Middle frontal gyrus (tissue), 1 donor: Measurements from ENCODE around the gene CHGA.

Experiments used
- DNase-seq: peaks from one replicate; pipeline ENCODE4 v3.0.0-alpha.2; 2015; ENCODE audit warnings: low spot score; ENCODE audit errors: extremely low spot score

Gene CHGA

DNA sequence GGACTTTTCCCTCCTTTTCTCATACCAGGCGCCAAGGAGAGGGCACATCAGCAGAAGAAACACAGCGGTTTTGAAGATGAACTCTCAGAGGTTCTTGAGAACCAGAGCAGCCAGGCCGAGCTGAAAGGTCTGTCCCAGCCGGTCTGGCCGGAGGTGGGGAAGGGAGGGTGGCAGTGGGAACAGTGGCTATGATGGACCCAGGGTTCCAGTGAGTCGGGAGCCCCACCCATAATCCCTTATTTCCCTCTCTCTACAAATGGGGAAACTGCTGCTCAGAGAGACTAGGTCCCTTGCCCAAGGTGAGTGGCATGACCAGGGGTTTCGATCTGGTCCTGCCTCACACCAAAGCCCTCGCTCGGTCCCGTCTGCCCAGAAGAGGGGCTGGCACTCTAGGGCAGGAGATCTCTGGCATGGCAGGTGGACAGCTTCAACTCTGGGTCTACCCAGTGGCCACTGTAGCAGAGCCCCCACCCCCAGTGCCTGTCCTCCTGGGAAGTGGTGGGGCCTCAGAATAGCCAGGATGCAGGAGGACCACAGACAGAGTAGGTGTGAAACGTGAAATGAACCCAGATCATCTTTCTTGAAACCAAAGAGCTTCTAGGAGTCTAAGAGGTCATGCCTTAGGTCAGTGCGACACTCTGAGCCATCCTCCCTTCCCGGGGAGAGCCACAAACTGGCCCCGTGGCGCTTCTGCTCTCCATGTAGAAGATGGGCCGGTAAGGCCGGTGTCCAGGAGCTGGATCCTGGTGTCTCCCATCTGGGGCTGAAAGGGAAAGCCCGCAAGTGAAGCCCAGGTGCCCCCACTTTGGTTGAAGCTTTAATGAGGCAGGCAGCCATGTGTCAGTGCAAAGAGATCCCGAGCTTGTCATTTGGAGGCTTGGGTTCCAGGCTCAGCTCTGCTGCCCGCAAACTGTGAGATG, 7.0 kb downstream of the CHGA start:
- no peak for DNase-seq

DNA sequence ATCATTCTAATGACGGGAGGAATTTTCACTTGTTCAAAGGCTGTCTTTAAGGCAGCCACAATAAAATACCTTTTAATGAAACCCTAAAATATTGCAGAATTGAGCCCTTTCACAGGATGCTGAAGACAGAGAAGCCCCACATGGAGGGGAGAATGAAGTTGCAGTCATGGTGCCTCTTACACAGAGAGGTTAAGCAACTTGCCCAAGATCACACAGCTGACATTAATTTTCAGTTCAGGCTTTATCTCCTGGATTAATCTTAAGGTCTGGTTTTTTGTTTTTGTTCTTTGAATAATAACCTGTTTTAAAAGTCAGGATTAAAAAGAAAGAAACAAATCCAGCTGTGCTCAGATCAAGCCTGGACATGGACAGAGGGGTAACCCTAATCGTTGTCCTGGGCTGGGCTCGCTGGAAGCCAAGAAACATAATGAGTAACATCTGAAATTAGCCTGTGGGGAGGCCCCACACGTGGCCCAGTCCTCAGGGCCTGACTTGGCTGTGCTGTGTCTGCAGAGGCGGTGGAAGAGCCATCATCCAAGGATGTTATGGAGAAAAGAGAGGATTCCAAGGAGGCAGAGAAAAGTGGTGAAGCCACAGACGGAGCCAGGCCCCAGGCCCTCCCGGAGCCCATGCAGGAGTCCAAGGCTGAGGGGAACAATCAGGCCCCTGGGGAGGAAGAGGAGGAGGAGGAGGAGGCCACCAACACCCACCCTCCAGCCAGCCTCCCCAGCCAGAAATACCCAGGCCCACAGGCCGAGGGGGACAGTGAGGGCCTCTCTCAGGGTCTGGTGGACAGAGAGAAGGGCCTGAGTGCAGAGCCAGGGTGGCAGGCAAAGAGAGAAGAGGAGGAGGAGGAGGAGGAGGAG, 8.0 kb downstream of the CHGA start:
- no peak for DNase-seq

DNA sequence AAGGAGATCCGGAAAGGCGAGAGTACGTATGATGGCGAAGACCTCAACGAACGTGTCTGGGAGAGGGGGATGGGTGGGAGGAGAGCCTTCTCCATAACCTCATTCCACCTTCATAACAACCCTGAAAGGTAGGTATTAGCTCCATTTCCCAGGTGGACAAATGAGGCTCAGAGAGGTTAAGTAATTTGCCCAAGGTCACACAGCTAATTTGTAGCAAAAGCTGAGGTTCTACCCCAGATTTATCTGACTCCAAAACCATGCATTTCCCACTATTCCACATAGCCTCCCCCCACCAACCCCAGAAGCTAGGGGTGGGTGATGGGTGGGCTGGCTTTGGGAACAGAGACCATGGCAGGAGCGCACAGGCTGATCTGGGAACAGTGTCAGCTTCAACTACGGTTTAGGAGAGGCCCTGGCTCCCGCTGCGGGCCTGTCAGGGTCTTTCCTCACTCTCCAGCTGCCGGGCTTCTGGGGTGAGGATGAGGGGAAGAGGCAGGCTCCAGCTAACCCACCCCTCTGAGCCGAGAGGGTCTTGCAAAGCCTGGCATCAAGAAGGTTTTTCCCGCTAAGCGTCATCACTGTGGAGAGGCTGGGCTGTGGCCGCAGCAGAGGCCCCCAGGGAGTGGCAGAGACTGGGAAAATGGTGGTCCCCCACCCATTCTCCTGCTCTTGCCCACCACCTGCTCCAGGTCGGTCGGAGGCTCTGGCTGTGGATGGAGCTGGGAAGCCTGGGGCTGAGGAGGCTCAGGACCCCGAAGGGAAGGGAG, 8.9 kb downstream of the CHGA start:
- no peak for DNase-seq

DNA sequence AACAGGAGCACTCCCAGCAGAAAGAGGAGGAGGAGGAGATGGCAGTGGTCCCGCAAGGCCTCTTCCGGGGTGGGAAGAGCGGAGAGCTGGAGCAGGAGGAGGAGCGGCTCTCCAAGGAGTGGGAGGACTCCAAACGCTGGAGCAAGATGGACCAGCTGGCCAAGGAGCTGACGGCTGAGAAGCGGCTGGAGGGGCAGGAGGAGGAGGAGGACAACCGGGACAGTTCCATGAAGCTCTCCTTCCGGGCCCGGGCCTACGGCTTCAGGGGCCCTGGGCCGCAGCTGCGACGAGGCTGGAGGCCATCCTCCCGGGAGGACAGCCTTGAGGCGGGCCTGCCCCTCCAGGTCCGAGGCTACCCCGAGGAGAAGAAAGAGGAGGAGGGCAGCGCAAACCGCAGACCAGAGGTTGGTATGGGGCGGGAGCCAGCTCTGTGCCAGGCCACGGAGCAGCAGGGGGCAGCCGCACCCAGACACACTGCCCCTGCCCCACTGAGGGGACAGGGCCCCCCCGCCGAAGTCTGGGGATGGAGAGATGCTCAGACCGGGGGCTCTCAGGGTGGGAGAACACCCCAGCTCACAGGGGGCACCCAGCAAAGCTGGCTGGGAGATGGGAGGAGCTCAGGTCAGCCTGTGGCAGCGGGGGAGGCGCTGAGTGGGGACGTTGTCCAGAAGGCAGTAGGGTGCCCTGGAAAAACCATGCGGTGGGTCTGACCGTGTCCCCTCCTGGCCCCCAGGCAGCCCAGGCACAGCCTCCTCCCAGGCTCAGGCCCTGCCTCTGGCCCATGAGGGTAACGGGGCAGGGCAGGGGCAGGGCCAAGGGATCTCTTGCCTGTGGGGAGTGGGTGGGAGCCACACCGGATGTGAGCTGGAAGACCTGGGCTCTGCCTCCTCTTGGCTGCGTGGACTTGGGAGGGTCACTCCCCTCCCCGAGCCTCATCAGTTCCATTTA, 9.8 kb downstream of the CHGA start:
- DNase-seq: no peak

DNA sequence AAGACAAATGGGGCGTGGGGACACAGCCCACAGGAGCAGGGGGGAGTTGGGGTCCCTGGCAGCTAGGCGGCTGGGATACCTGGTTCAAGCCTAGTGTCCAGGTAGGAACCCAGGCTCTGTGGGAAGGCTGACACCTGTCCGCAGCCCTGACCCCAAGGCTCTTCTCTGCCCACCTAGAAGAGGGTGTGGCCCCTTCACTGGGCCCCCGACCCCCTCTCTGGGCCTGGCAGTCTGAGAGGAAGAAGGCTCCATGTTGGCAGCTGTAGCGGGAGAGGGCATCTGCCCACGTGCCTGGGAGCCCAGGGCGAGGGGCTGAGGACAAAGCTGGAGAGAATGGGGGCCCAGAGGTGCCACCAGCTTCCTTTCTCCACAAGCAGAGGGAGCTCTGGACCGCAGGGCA, 10.5 kb downstream of the CHGA start:
- no peak for DNase-seq

DNA sequence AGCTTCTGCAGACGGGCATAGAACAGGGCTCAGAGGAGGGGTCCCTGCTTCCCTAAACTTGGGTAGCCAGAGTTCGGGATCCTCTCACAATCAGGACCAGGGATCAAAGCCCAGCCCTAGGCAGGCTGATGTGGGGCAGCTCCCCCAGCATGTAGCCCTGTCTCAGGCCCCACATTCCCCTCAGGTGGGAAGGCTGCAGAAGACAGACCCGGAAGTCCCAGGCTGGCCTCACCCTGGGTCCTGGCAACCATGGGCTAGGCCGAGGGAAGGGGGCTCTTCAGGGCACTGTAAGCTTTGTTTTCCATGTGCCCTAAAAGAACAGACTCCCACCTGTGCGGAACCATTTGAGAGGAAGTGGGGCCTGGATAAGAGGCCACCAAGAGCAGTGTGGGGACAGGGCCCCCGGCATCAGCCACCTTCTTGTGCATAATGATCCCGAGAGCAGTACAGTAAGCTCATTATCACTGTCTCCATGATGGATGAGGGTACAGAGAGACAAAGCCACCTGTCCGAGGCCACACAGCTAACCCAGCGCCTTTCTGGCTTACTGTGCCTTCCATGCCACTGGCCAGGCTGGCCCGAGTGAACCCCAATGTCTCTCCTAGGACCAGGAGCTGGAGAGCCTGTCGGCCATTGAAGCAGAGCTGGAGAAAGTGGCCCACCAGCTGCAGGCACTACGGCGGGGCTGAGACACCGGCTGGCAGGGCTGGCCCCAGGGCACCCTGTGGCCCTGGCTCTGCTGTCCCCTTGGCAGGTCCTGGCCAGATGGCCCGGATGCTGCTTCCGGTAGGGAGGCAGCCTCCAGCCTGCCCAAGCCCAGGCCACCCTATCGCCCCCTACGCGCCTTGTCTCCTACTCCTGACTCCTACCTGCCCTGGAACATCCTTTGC, 11.5 kb downstream of the CHGA start:
- no peak for DNase-seq

DNA sequence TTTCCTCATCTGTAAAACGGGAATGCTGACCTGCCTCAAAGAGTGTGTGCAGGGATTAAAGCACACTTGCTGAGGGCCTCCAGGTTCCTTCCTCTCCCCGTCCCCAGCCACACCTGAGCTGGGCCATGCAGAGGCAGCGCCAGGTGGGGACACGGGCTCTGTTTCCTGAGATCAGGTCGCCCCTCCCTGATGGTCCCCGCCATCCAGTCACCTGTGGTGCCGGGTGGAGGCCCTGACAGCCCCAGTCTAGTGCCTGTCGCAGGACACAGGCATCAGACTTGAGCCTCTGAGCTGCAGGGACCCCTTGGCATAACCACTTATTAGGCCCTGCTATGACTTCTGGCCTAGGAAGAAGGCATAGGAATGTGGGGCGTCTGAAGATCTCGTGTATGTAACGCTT, 12.5 kb downstream of the CHGA start:
- no peak for DNase-seq

DNA sequence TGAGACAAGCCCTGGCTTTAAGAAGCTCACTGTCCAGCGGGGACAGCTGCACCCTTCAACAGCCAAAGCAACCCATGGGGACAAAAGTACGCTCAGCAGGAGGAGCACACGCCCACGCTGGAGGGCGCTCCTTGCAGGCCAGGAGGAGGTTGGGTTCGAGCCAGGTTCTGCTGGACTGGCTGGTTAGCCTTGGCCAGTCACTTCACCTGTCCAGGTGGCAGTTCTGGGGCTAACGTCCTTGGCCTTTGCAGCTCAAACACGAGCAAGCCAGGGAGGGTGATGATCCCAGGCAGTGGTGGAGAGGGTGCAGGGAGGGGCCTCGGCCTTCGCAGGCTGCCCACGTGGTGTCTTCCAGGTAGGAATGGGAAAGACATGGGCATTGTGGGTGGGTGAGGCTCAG, 13.1 kb downstream of the CHGA start:
- no peak for DNase-seq

DNA sequence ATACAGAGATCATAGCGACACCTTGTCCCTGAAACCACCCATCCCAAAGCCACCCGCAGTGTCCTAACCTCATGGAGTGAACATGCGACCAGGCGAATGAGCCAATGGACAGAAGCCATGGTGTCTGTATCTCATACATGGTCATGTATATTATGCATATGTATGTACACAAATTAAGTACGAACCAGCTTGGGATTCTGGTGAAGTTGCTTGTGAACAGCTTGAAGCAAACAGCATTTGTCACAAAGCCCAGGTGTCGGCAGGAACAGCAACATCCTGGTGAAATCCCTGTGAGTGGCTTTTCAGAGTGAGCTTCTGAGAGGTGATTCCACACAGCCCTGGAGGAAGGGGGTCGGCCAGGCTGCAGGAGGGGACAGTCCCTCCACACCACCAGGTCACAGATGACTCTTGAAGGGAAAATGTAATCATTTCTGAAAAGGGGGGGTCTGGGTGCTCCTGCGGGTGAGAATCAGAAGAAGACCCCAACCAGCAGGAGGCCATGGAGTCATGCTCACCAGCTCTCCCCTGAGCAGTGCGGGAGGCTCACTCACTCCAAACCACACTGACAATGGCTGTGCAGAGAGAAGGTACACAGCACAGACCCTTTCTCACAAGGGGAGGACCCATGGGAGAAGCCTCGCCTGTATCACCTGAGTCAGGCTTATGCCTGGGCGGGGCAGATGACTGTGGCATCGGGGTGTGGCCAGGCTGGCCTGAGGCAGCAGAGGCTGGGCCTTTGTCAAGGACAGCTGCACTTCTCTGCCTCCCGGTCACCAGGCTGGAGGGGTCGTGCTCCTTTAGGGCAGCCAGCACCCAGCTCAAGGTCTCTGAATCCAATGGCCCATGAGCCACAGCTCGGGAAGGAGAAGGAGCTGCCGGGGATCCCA, 14.3 kb downstream of the CHGA start:
- DNase-seq: no peak

DNA sequence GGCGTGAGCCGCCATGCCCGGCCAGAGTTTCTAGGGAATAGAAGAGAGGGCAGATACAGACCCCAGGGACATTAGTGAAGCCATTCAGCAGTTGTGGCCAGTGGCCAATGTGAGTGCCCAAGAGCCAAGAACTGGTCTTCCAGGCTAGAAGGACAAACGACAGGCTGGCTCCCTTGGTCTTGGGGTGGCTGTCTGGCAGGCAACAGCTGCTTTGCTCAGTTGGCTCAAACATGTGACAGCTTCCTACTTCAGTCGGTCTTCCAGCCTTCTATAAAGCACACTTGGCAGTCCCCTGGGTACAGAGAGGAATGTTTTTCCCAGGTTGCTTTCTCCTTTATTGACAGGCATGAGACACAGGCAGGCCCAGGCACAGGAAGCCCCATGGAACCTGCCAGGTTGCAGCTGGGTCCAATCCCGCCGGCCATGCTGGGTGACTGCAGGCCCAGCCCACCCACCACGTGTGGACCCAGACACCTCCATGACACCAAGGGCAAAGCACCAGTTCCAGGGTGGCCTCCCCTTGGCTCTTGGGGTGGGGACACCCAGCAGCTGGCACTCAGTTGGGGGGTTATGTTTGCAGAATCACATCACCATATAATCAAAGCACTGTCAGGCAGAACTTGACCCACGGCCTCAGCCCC, 15.4 kb downstream of the CHGA start:
- DNase-seq: no peak

DNA sequence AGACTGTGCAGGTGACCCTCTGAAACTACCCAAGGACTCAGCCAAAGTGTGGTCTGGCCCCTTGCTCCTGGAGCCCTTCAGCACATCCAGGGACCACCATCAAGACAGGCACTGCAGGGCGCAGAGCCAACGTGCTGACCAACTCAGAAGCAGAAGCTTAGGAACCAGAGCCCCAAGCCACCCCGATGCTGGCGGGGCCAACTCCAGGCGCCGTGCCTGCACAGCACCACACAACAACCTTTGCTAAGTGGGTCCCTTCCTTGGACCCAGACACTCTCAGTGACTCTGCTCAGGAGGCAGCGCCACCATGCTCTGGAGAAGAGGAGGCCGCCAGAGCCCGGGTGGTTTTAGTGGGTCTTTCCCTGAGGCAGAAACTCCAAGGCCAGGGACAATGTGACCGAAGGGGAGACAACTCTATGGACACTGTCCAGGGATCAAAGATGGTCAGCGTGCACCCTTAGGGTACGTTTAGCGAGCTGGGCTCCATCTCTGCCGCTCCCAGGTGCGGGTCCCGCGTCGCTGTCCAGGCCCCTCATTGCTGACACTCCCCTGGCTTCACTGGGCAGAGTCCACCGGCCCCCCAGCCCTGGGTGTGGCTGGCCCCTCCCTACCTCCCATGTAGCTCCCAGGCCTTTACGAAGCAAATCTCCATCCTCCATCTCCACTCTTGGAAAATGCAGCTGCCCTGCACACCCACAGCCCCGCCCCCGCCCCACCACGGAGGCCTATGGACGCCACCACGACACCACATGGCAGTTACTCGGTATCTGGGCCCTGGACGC, 16.1 kb downstream of the CHGA start:
- DNase-seq: no peak

DNA sequence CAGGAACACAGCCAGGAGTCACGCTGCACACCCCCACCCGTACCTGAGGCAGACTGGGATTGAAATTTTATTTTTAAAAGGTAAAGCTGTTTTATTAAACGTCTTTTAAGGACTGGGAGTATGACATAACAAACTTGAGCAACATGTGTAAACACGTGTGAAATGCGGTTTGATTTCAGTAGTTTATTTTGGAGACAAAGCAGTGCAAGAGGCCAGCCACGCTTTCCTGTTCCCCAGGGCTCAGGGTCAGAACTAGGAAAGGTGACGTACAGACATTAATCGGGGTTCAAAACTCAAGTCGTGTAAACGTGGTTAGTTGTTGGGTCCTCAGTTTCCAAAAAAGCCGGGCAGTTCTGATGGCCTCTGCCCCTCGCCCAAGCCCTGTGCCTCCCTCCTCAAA, 16.7 kb downstream of the CHGA start:
- DNase-seq: no peak

DNA sequence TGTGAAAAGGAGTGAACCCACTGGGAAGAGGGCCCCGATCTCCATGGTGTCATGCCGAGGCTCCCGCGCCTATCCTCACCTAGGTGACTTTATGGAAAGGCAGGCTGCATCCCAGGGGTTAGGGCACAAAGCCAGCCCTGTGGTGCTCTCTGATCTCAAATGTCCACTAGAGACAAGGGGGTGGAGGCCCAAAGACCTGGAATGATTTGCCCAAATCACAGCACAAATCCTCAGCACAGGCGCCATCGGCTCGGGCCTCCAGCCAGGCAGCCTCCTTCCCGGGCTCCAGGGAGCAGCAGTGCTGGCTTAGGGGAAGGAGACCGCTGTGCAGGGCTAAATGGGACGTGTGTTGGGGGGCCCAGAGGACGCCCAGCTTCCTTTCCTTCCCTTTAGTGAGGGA, 17.6 kb downstream of the CHGA start:
- no peak for DNase-seq

DNA sequence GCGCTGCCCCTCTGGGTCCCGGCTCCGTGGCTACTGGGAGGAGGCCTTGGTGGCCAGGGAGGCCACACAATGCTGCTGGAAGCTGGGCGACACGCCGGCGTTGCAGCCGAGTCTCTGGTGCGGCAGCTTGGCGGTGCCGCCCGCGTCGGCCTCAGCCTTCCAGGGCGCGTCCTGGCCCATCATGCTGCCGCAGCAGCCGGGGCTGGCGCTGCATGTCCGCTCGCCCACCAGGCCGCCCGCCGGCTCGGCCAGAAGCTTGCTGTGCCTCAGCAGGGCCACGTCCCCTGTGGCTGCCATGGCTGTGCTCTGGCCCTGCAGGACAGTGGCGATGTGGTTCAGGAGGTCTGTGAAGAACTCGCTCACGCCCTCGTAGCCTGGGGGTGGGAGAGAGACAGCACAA, 18.6 kb downstream of the CHGA start:
- no peak for DNase-seq

DNA sequence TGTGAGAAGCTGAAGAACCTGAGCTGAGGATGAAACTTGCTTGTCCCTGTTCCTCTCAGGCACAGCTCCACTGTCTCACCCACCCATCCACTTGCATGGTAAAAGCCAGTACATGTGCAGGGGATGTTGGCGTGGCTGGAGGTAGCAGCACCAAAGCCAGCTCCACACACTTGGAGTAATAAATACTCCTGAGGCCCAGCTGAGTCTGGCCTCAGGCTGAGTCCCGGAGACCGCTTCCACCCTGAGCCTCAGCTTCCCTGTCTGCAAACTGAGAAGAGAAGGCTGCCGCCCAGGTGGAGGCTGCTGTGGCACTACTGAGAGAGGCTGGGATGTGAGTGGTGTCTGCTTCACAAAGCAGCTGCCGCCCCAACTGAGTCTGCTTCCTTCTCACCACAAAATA, 19.2 kb downstream of the CHGA start:
- DNase-seq: no peak

DNA sequence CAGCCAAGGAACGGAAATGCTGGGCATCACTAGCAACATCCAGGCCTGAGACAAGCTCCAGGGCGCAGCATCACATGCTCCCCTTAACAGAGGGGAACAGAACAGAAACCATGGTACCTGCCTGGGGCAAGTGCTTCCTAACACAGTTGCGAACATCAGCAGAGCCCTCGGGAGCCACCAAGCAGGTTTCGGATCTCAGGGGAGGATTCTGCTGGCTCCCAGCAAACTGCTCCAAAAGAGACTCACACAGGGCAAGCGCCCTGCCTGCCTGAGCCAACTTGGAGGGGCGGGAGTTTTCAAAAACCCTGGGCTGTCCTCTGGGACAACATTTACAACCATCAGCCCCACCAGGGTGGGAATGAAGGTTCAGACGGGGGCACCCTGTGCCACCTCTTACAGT, 19.6 kb downstream of the CHGA start:
- DNase-seq: no peak

DNA sequence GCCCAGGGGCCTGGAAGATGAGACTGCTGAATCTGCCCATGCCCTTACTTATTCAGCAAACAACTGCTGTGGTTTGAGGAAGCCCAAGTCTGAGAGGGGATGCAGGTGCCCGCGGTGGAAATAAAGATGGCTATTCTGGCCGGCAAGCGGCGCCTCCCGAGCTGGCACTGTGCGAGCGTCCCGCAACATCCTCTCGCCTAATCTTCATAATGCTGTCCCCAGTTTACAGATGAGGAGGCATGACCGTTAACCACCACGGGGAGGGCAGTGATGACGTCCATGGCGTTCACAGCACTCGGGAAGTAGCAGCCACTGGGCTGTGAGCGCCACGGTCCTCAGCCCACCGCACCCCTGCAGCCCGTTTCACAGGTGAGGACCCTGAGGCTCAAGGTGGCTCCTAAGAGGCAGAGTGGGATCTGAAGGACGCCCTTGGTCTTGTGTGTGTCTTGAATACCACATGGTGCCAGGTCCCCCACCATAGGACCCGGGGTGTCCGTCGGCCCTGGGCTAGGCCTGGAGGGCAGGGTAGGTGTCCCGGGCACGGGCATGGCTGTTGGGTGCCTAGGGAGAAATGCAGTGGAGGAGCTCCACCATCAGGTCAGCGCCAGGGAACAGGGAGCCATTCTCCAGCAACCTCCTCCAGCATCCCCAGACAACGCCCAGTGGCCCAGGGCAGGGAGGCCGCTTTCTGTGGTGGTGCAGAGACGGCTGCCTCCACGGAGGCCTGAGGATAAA, 20.2 kb downstream of the CHGA start:
- DNase-seq: no peak
